NCI-H510A treated with DMSO at 0.1 percent for 48 hours (cell line): ENCODE measurements around the gene ETV1.

Experiments
- DNase-seq: peaks from one replicate; lab custom pipeline; 2025; lab: John Stamatoyannopoulos, UW

The ETV1 gene

GRCh38 chr7:13989126-13989948, at the start of gene ETV1:
Gene ETV1 (minus strand): TSS chr7:13989666. CDS start chr7:13989052, 614 bp downstream.
- peak; percentile 81 for DNase-seq

DNA sequence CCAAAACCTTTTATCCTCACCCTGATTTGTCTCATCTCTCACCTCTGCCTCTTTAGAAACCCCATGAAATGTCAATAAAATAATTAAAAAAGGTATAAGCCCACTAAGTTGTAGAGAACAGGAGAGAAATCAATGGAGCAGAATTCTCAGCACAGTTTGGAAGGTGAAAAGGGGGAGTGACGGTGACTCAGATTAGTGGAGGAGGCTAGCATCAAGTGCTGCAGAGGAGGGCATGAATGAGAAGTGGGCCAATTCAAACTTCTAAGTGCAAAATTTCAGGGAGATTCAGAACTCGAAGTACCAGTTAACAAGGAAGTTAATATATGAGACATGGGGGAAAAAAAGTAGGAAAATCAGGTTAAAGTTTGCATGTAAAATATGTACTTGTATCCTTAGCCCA, 34.9 kb upstream of the ETV1 start:
- no peak for DNase-seq

GRCh38 chr7:14023838-14024237, 34.4 kb upstream of the ETV1 start:
- no peak for DNase-seq

DNA sequence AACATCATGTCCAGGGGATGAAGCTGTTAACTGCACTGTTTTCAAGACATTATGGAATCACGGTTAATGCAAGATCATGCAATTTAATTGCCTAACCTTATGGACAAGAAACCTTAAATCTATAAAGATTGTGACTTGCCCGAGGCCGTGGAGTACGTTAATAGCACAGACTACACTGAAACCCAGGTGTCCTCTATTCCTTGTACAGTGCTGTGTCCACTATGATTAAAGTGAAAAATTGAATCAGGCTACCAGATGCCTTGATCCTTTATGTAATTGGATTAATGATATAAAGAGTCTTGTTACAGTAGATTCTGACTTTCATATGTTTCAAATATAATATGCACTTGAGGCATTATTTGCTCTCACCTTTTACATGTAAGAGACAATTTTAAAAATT, 33.9 kb upstream of the ETV1 start:
- no peak for DNase-seq

DNA sequence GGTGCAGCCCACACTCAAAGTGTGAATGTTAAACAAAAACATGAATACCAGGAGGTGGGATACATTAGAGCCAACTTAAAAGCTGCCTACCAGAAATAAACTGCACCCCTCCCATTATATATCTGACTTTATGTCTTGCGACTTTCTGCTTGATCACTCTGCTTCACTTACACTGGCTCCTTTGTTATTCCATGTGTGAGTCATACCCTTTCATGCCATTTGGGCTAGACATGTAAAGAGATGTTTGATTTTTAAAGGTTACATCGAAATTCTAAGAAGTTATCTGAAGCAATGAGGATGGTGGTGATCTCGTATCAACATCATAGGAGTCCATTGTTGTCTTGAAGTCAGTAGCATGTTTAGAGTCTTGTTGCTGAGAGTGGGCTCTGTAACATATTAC, 31.6 kb upstream of the ETV1 start:
- no peak for DNase-seq

- no peak for DNase-seq
Observed at GRCh38 chr7:14020339-14020900, 31.0 kb upstream of the ETV1 start.

DNA sequence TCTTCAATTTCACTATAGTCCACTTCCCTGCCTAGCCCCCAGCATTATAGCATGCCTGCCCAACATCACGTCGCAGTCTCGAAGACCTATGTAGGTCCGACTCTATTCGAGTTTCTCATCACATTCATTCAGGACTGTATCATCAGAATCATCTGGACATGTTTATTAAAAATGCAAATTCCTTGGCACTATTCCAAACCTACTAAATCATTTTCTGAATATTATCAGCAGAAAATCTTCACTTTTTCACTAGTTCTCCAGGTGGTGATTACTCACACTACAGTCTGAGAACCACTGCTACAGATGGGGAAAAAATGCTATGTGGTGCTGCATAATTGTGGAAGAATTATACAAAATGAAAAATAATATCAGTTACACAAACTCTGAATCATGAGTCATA, 29.3 kb upstream of the ETV1 start:
- no peak for DNase-seq

- no peak for DNase-seq
Observed at GRCh38 chr7:14016950-14017349, 27.5 kb upstream of the ETV1 start.

- no peak for DNase-seq
Observed at GRCh38 chr7:14013898-14014297, 24.4 kb upstream of the ETV1 start.

GRCh38 chr7:14009453-14010418, 20.3 kb upstream of the ETV1 start:
- no peak for DNase-seq

DNA sequence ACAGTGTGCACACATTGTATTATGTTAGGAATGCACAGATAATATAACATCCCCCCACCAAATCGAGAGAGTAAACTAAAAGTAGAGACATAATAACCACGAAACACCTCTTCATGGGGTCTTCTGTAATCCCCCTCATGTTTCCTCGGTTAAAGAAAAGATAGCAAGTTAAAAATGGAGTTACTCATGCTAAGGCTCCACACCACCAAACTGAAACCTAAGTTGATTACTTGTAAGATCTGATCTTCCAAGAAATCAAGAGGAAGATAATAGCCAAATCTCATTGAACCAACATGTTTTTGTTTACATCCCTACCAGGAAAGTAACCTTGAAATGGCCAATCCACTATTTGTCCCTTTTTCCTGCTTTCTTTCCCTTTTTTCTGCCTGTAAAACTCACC, 11.7 kb upstream of the ETV1 start:
- DNase-seq = no peak

GRCh38 chr7:14000247-14000646, 10.8 kb upstream of the ETV1 start:
- DNase-seq = no peak

DNA sequence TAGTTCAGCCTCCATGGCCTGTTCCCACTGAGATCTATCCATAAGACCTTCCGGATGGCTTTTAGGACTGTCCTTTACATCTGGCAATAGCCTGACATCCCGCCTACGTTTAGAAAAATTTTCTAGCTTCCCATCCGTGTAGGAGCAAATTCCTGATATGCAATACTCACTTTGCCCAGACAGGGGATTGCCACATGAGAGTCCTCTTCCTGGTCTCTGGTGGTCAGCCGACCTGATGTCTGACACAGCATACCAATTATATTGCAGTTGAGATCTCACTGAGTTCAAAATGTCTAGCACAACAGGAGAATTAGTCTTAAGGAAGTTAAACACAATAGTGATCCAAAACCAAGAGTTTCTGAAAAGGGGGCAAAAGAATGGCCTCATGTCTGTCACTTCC, 9.4 kb upstream of the ETV1 start:
- DNase-seq = no peak

- DNase-seq = no peak
Observed at GRCh38 chr7:13992596-13992964, 3.1 kb upstream of the ETV1 start.

DNA sequence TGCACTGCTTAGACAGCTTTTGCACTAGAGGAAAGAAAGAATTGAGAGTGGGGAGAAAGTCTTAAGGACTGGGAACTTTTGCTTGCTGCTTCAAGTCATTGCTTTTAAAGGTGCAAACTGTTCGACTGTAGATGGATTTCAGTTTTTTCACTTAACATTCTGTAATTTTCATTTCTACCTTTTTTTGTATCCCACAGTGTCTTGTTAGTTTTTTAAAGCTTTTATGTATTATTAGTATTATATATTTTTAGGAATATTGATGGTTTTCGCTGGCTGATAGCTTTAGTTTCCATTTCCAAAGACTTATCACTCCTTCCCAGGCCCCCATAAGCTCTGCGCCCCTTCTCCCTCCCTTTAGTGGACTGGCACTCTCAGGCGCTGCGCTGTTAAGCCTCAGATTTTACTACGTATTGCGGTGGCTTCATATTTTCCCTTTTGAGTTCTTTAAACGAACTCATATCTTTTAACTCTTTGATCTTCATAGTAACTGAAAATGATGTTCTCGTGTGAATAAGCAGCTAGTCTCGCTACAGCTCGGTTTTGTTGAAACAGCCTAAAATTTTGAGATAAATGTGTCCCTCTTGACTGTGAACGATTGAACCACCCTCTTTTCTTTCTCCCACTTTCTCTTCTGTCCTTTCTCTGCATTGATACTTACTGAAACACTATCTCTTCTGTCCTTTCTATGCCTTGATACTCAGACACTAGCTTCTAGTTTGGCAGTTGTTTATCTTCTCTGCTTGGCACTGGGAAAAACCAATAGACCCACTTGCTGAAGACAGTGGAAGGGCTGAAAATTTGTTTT, 2.5 kb upstream of the ETV1 start:
- peak; percentile 57 for DNase-seq

DNA sequence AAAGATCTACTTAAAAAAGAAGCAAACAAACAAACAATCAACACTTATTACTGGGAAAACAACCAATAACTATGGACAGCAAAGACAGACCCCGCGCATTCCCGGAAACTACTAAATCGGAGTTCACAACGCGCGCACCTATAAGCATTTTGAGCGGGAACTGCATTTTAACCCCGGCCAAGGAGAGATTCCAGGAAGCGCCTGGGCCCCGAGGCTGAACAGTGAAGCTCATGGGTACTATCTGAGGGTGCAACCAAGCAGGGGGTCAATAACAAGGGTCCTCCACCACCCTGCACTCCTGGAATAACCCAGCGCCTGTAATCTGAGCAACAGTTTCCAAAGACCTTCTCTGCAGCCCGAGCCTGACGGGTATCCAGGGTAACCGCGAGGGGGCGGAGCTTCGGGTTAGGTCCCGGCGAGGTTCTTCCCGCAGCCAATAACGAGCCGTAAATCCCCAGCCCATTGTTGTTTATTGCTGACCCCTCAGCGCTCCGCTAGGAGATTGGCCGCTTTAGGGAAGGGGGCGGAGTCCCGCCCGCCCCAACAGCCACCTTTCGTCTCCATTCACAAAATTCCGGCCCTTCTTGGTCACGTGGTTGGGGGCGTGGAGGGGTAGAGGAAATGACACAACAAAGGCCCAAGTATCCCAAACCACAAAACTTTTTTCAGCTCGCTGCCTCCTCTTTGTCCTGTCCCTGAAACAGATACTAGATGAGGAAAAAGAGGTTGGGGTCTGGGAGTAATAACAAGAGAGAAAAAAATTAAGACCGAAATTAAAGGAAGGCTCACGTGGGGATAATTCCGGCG, 1.7 kb upstream of the ETV1 start:
- peak; percentile 98 for DNase-seq

DNA sequence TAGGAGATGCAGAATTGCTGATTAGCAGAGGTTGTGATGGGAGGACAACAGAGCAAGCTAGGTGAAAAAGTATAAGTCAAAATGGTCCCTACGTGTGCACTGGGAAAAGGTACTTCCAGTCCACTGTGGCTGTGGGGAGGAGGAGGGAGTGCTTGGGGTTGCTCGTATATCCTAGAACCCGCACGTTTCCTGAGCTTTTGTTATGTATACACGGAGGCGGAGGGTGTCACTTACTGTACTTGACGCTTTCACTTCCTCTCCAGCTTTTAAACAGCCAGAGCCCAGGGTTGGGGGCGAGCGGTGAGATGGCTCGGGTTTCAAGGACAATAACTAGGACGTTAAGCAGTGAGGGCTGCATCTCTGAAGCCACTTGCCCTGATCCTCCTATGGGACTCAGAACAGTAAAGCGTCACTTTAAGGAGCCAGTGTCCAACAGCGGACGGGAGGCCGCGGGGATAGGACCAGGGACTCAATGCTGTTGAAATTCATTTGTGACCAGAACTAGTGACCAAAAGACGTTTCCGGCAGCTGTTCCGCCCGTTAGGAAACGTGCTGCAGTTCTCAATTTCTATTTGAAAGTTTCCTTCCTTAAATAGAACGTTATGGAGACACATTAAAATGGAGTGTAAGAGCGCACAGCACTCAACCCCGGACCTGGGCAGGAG, 985 bp upstream of the ETV1 start:
- DNase-seq = peak; percentile 81

DNA sequence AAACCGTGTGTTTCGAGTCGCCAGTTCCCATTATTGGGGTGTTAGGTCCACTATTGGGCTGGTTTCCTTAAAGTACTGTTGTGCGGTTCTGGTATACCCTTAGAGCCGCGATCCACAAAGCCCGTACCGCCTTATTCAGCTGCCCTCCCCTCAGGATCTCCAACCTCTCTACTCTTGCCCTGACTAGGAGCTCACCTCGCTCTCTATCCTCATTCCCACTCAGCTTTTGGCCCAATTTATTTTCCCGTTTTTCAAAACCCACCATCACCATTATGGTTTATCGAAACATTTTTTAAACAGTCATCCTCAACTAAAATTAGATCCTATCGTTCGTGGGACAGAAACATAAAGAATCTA, 461 bp upstream of the ETV1 start:
- DNase-seq = no peak

- peak; percentile 31 for DNase-seq
Observed at GRCh38 chr7:13988731-13989125, 738 bp downstream of the ETV1 start.

DNA sequence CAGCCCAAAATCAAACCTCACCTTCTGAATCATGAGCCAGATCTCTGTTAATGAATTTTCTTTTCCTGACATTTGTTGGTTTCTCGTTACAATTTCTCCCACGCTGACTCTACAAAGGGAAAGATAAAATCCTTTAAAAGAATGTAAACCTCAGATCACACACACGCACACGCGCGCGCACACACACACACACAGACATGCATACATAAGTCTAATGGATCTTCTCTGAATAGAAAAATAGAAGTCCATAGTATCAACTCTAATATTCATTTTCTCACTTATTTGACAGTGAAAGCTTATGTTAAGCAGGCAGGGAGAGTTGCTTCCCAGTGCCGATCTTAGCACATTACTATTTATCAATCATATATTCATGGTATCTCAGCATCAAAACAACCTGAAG, 1.4 kb downstream of the ETV1 start:
- DNase-seq = no peak

- no peak for DNase-seq
Observed at GRCh38 chr7:13987395-13987794, 2.1 kb downstream of the ETV1 start.
